HepG2 (cell line): ENCODE data around the gene HEY2. TPM values are rescaled to one million over a fixed set of nuclear protein-coding genes. Genes with fewer than 3 reads are reported as not detected.

Experiments
- ASH2L ChIP-seq: fragments of 300-600, 200-600 bp; sonication (generic); IDR thresholded peaks from 2 replicates; pipeline ENCODE4 v1.7.0; 2017; ENCODE audit warnings: low read depth, mild to moderate bottlenecking, moderate library complexity, mixed read lengths, low read length; ENCODE audit not compliant: insufficient read length
- HES4 ChIP-seq: sonication (generic); formaldehyde crosslinking; IDR thresholded peaks from 2 replicates; pipeline ENCODE4 v1.9.0; 2021; ENCODE audit warnings: mild to moderate bottlenecking, missing genetic modification reagents, borderline replicate concordance
- IRX3 ChIP-seq: sonication (generic); formaldehyde crosslinking; IDR thresholded peaks from 2 replicates; pipeline ENCODE4 v1.8.1; 2023; ENCODE audit warnings: mild to moderate bottlenecking, low read depth, missing genetic modification reagents, borderline replicate concordance
- MATR3 ChIP-seq: sonication (generic); formaldehyde crosslinking; IDR thresholded peaks from 2 replicates; pipeline ENCODE4 v1.4.0; 2020; ENCODE audit warnings: missing genetic modification reagents
- PHF8 ChIP-seq: sonication (generic); formaldehyde crosslinking; IDR thresholded peaks from 2 replicates; pipeline ENCODE4 v1.5.0; 2020; ENCODE audit warnings: missing genetic modification reagents
- SALL2 ChIP-seq: sonication (generic); formaldehyde crosslinking; IDR thresholded peaks from 2 replicates; pipeline ENCODE4 v1.8.1; 2023; ENCODE audit warnings: mild to moderate bottlenecking, missing genetic modification reagents, inconsistent platforms
- ZNF547 ChIP-seq: sonication (generic); formaldehyde crosslinking; IDR thresholded peaks from 2 replicates; pipeline ENCODE4 v1.5.1; 2020; ENCODE audit warnings: mild to moderate bottlenecking, missing genetic modification reagents
- ZNF850 ChIP-seq: sonication (generic); formaldehyde crosslinking; conservative IDR thresholded peaks from 2 replicates; pipeline ENCODE4 v1.9.0; 2021; ENCODE audit warnings: mild to moderate bottlenecking, missing genetic modification reagents
- polyA plus RNA-seq, 8 experiments: library from polyadenylated mRNA; depleted of rRNA in 3 of 8; stranded (reverse) in 7 of 8; unstranded in 1 of 8; fragments of >200 nt; fragmentation: Illumina TruSeq in 4 of 8; extraction: Trizol in 4 of 8; gene quantifications; 2 replicates each; pipeline versions ENCODE4 v1.2.1 to v1.2.3, GENCODE V29; 2011 to 2016; ENCODE audit warnings: low read depth in 4 of 8, missing spikeins in 1 of 8, mixed read lengths in 1 of 8; ENCODE audit not compliant: insufficient read depth in 1 of 8
- total RNA-seq, 5 experiments: library from RNA; depleted of rRNA; stranded (reverse); fragments of >200 nt; fragmentation: Illumina TruSeq; extraction: Trizol; gene quantifications; 2 replicates each; pipeline ENCODE4 v1.2.3, GENCODE V29; 2016; ENCODE audit warnings: low read depth in 1 of 5
- TF ChIP-seq, protein P1 (sequence below): sonication (generic); formaldehyde crosslinking; IDR thresholded peaks from 2 replicates; pipeline ENCODE4 v1.5.0; 2020; ENCODE audit warnings: mild to moderate bottlenecking, missing genetic modification reagents, borderline replicate concordance
- TF ChIP-seq, protein P2 (sequence below): sonication (generic); formaldehyde crosslinking; IDR thresholded peaks from 2 replicates; pipeline ENCODE4 v1.8.0; 2022; ENCODE audit warnings: mild to moderate bottlenecking, missing genetic modification reagents, moderate library complexity
- TF ChIP-seq, protein P3 (sequence below): sonication (generic); formaldehyde crosslinking; IDR thresholded peaks from 2 replicates; pipeline ENCODE4 v1.8.0; 2022; ENCODE audit warnings: mild to moderate bottlenecking, missing genetic modification reagents; ENCODE audit not compliant: insufficient replicate concordance
- TF ChIP-seq, protein P4 (sequence below): sonication (generic); formaldehyde crosslinking; IDR thresholded peaks from 2 replicates; pipeline ENCODE4 v1.5.1; 2020; ENCODE audit warnings: mild to moderate bottlenecking, missing genetic modification reagents, borderline replicate concordance
- TF ChIP-seq, protein P5 (sequence below): sonication (generic); formaldehyde crosslinking; IDR thresholded peaks from 2 replicates; pipeline ENCODE4 v1.4.0; 2020; ENCODE audit warnings: missing genetic modification reagents

The HEY2 gene
- total and polyA plus RNA-seq, 2 of the 13 experiments (the other 11 are each of a cell fraction or from before 2014, with no cell fraction given) = 0.04 TPM

DNA sequence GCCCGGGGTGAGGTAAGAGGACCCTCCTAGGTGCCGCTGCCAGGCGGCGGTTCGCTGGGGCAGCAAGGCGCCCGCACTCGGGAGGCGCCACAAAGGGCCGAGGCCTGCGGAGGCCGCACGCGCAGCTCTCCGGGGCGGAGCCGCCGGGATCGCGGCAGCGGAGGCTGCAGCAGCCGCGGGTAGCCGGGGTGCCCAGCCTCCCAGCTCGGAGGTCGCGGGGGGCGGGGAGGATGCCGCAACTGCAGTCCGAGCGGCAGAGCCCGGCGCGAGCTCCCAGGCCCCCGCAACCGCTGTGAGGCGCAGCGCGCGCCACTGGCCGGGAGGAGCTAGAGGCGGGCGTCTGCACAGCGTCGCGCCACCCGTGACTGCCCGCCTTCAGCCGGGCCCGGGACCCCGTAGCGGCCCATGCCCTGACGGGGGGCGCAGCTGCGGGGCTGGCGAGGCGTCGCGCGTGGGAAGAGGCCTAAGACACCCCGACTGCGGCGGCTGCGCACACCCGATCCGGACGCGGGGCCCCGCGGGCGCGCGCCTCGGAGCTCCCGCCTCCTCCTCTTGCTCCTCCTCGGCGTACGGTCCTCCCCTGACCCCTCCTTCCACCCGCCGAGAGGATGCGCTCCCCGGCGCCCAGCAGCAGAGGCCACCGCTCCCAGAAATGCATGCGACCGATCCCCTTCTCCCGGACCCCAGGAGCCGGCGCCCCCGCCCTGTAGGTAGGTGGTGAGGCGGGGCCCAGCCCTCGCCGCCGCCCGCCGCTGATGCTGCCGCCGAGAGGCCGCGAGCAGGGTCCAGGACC lies 41.1 kb downstream of the HEY2 start, which contains the start of gene NCOA7 (continued):
- TF ChIP-seq, protein P1, sequence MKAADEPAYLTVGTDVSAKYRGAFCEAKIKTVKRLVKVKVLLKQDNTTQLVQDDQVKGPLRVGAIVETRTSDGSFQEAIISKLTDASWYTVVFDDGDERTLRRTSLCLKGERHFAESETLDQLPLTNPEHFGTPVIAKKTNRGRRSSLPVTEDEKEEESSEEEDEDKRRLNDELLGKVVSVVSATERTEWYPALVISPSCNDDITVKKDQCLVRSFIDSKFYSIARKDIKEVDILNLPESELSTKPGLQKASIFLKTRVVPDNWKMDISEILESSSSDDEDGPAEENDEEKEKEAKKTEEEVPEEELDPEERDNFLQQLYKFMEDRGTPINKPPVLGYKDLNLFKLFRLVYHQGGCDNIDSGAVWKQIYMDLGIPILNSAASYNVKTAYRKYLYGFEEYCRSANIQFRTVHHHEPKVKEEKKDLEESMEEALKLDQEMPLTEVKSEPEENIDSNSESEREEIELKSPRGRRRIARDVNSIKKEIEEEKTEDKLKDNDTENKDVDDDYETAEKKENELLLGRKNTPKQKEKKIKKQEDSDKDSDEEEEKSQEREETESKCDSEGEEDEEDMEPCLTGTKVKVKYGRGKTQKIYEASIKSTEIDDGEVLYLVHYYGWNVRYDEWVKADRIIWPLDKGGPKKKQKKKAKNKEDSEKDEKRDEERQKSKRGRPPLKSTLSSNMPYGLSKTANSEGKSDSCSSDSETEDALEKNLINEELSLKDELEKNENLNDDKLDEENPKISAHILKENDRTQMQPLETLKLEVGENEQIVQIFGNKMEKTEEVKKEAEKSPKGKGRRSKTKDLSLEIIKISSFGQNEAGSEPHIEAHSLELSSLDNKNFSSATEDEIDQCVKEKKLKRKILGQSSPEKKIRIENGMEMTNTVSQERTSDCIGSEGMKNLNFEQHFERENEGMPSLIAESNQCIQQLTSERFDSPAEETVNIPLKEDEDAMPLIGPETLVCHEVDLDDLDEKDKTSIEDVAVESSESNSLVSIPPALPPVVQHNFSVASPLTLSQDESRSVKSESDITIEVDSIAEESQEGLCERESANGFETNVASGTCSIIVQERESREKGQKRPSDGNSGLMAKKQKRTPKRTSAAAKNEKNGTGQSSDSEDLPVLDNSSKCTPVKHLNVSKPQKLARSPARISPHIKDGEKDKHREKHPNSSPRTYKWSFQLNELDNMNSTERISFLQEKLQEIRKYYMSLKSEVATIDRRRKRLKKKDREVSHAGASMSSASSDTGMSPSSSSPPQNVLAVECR = peak; percentile 67
- TF ChIP-seq IRX3 (CRISPR knock-in tag) (0 out of 2 replicates have a peak, but pooled peaks have one; percentile 32), ZNF850 (CRISPR knock-in tag) (no peak), SALL2 (peak; percentile 88), PHF8 (CRISPR knock-in tag) (peak; percentile 65), ASH2L (peak; percentile 98), HES4 (CRISPR knock-in tag) (peak; percentile 94), ZNF547 (CRISPR knock-in tag) (peak; percentile 52; the same call in 1 of the 2 replicates), MATR3 (no peak)
- TF ChIP-seq, protein P2, sequence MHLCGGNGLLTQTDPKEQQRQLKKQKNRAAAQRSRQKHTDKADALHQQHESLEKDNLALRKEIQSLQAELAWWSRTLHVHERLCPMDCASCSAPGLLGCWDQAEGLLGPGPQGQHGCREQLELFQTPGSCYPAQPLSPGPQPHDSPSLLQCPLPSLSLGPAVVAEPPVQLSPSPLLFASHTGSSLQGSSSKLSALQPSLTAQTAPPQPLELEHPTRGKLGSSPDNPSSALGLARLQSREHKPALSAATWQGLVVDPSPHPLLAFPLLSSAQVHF (CRISPR knock-in tag) = peak; percentile 81; the same call in 1 of the 2 replicates
- TF ChIP-seq, protein P3, sequence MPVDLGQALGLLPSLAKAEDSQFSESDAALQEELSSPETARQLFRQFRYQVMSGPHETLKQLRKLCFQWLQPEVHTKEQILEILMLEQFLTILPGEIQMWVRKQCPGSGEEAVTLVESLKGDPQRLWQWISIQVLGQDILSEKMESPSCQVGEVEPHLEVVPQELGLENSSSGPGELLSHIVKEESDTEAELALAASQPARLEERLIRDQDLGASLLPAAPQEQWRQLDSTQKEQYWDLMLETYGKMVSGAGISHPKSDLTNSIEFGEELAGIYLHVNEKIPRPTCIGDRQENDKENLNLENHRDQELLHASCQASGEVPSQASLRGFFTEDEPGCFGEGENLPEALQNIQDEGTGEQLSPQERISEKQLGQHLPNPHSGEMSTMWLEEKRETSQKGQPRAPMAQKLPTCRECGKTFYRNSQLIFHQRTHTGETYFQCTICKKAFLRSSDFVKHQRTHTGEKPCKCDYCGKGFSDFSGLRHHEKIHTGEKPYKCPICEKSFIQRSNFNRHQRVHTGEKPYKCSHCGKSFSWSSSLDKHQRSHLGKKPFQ (CRISPR knock-in tag) = peak; percentile 84
- TF ChIP-seq, protein P4, sequence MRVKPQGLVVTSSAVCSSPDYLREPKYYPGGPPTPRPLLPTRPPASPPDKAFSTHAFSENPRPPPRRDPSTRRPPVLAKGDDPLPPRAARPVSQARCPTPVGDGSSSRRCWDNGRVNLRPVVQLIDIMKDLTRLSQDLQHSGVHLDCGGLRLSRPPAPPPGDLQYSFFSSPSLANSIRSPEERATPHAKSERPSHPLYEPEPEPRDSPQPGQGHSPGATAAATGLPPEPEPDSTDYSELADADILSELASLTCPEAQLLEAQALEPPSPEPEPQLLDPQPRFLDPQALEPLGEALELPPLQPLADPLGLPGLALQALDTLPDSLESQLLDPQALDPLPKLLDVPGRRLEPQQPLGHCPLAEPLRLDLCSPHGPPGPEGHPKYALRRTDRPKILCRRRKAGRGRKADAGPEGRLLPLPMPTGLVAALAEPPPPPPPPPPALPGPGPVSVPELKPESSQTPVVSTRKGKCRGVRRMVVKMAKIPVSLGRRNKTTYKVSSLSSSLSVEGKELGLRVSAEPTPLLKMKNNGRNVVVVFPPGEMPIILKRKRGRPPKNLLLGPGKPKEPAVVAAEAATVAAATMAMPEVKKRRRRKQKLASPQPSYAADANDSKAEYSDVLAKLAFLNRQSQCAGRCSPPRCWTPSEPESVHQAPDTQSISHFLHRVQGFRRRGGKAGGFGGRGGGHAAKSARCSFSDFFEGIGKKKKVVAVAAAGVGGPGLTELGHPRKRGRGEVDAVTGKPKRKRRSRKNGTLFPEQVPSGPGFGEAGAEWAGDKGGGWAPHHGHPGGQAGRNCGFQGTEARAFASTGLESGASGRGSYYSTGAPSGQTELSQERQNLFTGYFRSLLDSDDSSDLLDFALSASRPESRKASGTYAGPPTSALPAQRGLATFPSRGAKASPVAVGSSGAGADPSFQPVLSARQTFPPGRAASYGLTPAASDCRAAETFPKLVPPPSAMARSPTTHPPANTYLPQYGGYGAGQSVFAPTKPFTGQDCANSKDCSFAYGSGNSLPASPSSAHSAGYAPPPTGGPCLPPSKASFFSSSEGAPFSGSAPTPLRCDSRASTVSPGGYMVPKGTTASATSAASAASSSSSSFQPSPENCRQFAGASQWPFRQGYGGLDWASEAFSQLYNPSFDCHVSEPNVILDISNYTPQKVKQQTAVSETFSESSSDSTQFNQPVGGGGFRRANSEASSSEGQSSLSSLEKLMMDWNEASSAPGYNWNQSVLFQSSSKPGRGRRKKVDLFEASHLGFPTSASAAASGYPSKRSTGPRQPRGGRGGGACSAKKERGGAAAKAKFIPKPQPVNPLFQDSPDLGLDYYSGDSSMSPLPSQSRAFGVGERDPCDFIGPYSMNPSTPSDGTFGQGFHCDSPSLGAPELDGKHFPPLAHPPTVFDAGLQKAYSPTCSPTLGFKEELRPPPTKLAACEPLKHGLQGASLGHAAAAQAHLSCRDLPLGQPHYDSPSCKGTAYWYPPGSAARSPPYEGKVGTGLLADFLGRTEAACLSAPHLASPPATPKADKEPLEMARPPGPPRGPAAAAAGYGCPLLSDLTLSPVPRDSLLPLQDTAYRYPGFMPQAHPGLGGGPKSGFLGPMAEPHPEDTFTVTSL (CRISPR knock-in tag) = no peak
- TF ChIP-seq, protein P5, sequence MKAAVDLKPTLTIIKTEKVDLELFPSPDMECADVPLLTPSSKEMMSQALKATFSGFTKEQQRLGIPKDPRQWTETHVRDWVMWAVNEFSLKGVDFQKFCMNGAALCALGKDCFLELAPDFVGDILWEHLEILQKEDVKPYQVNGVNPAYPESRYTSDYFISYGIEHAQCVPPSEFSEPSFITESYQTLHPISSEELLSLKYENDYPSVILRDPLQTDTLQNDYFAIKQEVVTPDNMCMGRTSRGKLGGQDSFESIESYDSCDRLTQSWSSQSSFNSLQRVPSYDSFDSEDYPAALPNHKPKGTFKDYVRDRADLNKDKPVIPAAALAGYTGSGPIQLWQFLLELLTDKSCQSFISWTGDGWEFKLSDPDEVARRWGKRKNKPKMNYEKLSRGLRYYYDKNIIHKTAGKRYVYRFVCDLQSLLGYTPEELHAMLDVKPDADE (CRISPR knock-in tag) = peak; percentile 64; the same call in 1 of the 2 replicates
